CD4-positive, alpha-beta T cell (primary cell): ENCODE results near the gene SURF2. TPM values are rescaled to one million over a fixed set of nuclear protein-coding genes. Genes with fewer than 3 reads are reported as not detected.

Experiments
- ATAC-seq: fragments of 200-7000 bp; cut with Tn5 transposase; one replicate; pipeline ENCODE4 v1.10.0; 2022; ENCODE audit warnings: mild to moderate bottlenecking; ENCODE audit not compliant: poor library complexity
- CTCF ChIA-PET: fragments of 350-600 bp; sonication (Branson Sonifier 250); formaldehyde crosslinking; loops from one replicate; lab custom pipeline; 2021; ENCODE audit warnings: antibody characterized with exemption, inconsistent platforms; lab: Charles Lee
- POLR2A ChIA-PET: fragments of 350-600 bp; sonication (Branson Sonifier 250); formaldehyde crosslinking; loops from one replicate; lab custom pipeline; 2021; ENCODE audit warnings: antibody characterized with exemption, inconsistent platforms; lab: Charles Lee
- DNase-seq, 14 experiments: peaks; one replicate each; pipeline ENCODE4 v3.0.0-alpha.2; 2013 to 2020; ENCODE audit warnings: mixed read lengths in 2 of 14
- H3K27ac ChIP-seq, 2 donors: one replicate each; pipeline versions ENCODE4 v1.5.1 to v1.7.0; 2013; ENCODE audit warnings: low read length in 2 of 2, low read depth in 1 of 2, mild to moderate bottlenecking in 1 of 2
- H3K27me3 ChIP-seq, 2 experiments: 1 replicate in 1 of 2; 2 replicates in 1 of 2; pipeline versions ENCODE4 v1.6.1 to v1.7.0; 2013; ENCODE audit warnings: low read length in 2 of 2, control low read depth in 1 of 2, mild to moderate bottlenecking in 1 of 2, moderate library complexity in 1 of 2; ENCODE audit not compliant: insufficient read depth in 2 of 2, control insufficient read depth in 1 of 2
- H3K36me3 ChIP-seq: one replicate; pipeline ENCODE4 v1.6.1; 2013; ENCODE audit warnings: low read length, control low read depth; ENCODE audit not compliant: insufficient read depth
- H3K4me1 ChIP-seq: one replicate; pipeline ENCODE4 v1.6.1; 2013; ENCODE audit warnings: low read length, control low read depth; ENCODE audit not compliant: insufficient read depth
- H3K4me3 ChIP-seq: one replicate; pipeline ENCODE4 v1.5.1; 2013; ENCODE audit warnings: mild to moderate bottlenecking, low read length, moderate library complexity
- H3K9me3 ChIP-seq, 2 experiments: 1 replicate in 1 of 2; 2 replicates in 1 of 2; pipeline versions ENCODE4 v1.6.1 to v1.7.0; 2013; ENCODE audit warnings: low read length in 2 of 2, mild to moderate bottlenecking in 2 of 2, control low read depth in 1 of 2, moderate library complexity in 1 of 2; ENCODE audit not compliant: control insufficient read depth in 1 of 2, insufficient read depth in 1 of 2
- H3K27ac Mint-ChIP-seq: one replicate; pipeline ENCODE4 v1.8.0; 2020; ENCODE audit warnings: mixed read lengths
- H3K27me3 Mint-ChIP-seq: one replicate; pipeline ENCODE4 v1.8.0; 2021; ENCODE audit warnings: mixed read lengths
- H3K36me3 Mint-ChIP-seq: one replicate; pipeline ENCODE4 v1.8.0; 2021; ENCODE audit warnings: low read depth, mixed read lengths
- H3K4me1 Mint-ChIP-seq: one replicate; pipeline ENCODE4 v1.8.0; 2021; ENCODE audit warnings: low read depth, mixed read lengths
- H3K4me3 Mint-ChIP-seq: one replicate; pipeline ENCODE4 v1.8.0; 2020; ENCODE audit warnings: mild to moderate bottlenecking, mixed read lengths
- H3K9me3 Mint-ChIP-seq: one replicate; pipeline ENCODE4 v1.8.0; 2020; ENCODE audit warnings: mixed read lengths
- CTCF ChIP-seq: fragments of 200-600 bp; IDR thresholded peaks from one replicate; pipeline ENCODE4 v1.8.0; 2022; ENCODE audit warnings: antibody characterized with exemption, mild to moderate bottlenecking
- intact Hi-C, 2 experiments: fragments of 100-400 bp; cut with DNase I in 1 of 2; cut with micrococcal nuclease in 1 of 2; formaldehyde crosslinking; loops; one replicate each; pipeline versions ENCODE4 v1.15.1 to v1.9.0; 2023 to 2025; cut with DNase I, micrococcal nuclease
- total RNA-seq, 174 experiments: library from RNA in 2 of 174; stranded (reverse) in 2 of 174; gene quantifications; one replicate each; pipeline ENCODE4 v1.2.3 and lab custom pipeline; 2021 to 2026

The SURF2 gene
- total RNA-seq, 2 experiments from 2014 or later: 12.7 TPM

DNA sequence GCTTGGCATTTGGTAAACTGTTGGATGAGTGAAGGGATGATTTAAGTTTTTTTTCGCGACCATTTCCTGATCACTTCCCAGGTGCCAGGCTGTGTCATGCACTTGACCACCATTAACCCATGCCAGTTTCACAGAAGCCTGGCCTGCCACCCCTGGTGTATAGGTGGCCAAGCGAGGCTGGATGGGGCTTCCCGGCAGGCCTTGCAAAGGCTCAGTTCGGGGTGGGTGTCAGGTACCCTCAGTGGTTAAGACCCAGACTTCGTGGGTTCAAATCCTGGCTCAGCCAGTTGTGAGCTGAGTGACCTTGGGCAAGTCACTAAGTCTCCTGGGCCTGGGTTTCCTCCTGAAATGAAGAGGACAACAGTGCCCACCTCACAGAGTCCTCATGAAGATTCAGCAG lies 10.8 kb upstream of the SURF2 start:
- ChIA-PET CTCF (no interaction called here), POLR2A (no interaction called here)
- Histone ChIP-seq H3K4me3 (no peak overlapping the region), H3K27me3 (no peaks in the 10 kb centered on the region), H3K4me1 (peaks cover 56% of the 10 kb centered on the region), H3K9me3 (no peaks in the 10 kb centered on the region), H3K36me3 (peaks cover 67% of the 10 kb centered on the region), H3K27ac (no peak overlapping the region)
- Mint-ChIP-seq H3K9me3 (no peaks in the 10 kb centered on the region), H3K27me3 (no peaks in the 10 kb centered on the region), H3K4me3 (peak overlapping the region; percentile 88), H3K36me3 (peaks cover 66% of the 10 kb centered on the region), H3K27ac (no peak overlapping the region), H3K4me1 (peaks cover 37% of the 10 kb centered on the region)
- no peak for TF ChIP-seq CTCF
- ATAC-seq (no peak), DNase-seq (no peak)
- intact Hi-C loops: loop anchor here in 1 of 2 experiments (5.0 to 10.0 kb wide), 2 partner anchors 313 to 941 kb away; partner anchors contain the start of genes GTF3C5 and TTF1

GRCh38 chr9:133346021-133346785 lies 10.1 kb upstream of the SURF2 start:
- Mint-ChIP-seq H3K27me3 (no peaks in the 10 kb centered on the region), H3K9me3 (no peaks in the 10 kb centered on the region), H3K4me3 (peak overlapping the region; percentile 88), H3K27ac (peak overlapping the region; percentile 69), H3K36me3 (peaks cover 66% of the 10 kb centered on the region), H3K4me1 (peaks cover 34% of the 10 kb centered on the region)
- Histone ChIP-seq H3K9me3 (no peaks in the 10 kb centered on the region), H3K27me3 (no peaks in the 10 kb centered on the region), H3K4me3 (peak overlapping the region; percentile 88), H3K27ac (no peak overlapping the region), H3K36me3 (peaks cover 68% of the 10 kb centered on the region), H3K4me1 (peaks cover 50% of the 10 kb centered on the region)
- intact Hi-C loops: loop anchor here in 1 of 2 experiments (5.0 to 10.0 kb wide), 2 partner anchors 314 to 941 kb away; partner anchors contain the start of genes GTF3C5 and TTF1
- TF ChIP-seq CTCF: no peak
- ChIA-PET POLR2A (interaction anchor here (2.7 to 3.1 kb wide), 2 partner anchors 11 to 31 kb away, joined by 26 to 45 read pairs; partner anchors contain the start of genes STKLD1, SURF1 and SURF2), CTCF (interaction anchor here (2.8 kb wide), 1 partner anchor 25 kb away, joined by 11 read pairs; no protein-coding TSS in a partner anchor)
- no peak for DNase-seq
- ATAC-seq: no peak

GRCh38 chr9:133347515-133347984 lies 8.8 kb upstream of the SURF2 start:
- Mint-ChIP-seq H3K4me3 (peak overlapping the region; percentile 96), H3K27ac (peak overlapping the region; percentile 85), H3K27me3 (no peaks in the 10 kb centered on the region), H3K36me3 (peaks cover 72% of the 10 kb centered on the region), H3K9me3 (no peaks in the 10 kb centered on the region), H3K4me1 (peaks cover 39% of the 10 kb centered on the region)
- peak overlapping the region; percentile 88 for H3K4me3 ChIP-seq
- no peaks in the 10 kb centered on the region for H3K9me3 ChIP-seq
- intact Hi-C loops: loop anchor here in 1 of 2 experiments (5.0 to 10.0 kb wide), 2 partner anchors 315 to 943 kb away; partner anchors contain the start of genes GTF3C5 and TTF1
- peaks cover 50% of the 10 kb centered on the region for H3K4me1 ChIP-seq
- peak overlapping the region; percentile 84 to 91 for H3K27ac ChIP-seq
- no peak for TF ChIP-seq CTCF
- ATAC-seq (peak; percentile 32), DNase-seq (peak in 6 of 14 experiments; percentile 23 to 82 (median 47))
- CTCF ChIA-PET: interaction anchor here (0.8 to 2.8 kb wide), 6 partner anchors 24 to 325 kb away, joined by 3 to 11 read pairs (median 3); no protein-coding TSS in a partner anchor
- peaks cover 70% of the 10 kb centered on the region for H3K36me3 ChIP-seq
- POLR2A ChIA-PET: interaction anchor here (0.7 to 3.1 kb wide), 12 partner anchors 8 to 317 kb away, joined by 3 to 45 read pairs (median 10); partner anchors contain the start of genes GTF3C5, STKLD1, SURF1 and SURF2
- no peaks in the 10 kb centered on the region for H3K27me3 ChIP-seq
